ENCODE measurements around the gene CDK5R2. TPM values are rescaled to one million over a fixed set of nuclear protein-coding genes. Genes with fewer than 3 reads are reported as not detected.

CDK5R2 gene
- total and polyA plus RNA-seq, 2 of the 13 experiments (the other 11 are each of a cell fraction or from before 2014, with no cell fraction given), result not detected

- TF ChIP-seq ZNF280B (CRISPR knock-in tag; IDR thresholded peaks at IDR 0.05; ENCODE audit: borderline replicate concordance), result peak; percentile 41; the same call in 1 of the 2 replicates
- 0 out of 2 replicates have a peak, but pooled peaks have one; percentile 31 for TF ChIP-seq ZNF124 (CRISPR knock-in tag; IDR thresholded peaks at IDR 0.05)
- no peak for TF ChIP-seq GFI1 (CRISPR knock-in tag; IDR thresholded peaks at IDR 0.05; ENCODE audit: borderline replicate concordance)
- TF ChIP-seq RORA (CRISPR knock-in tag; IDR thresholded peaks at IDR 0.05), result no peak
- 0 out of 2 replicates have a peak, but pooled peaks have one; percentile 27 for TF ChIP-seq ZMYM3 (CRISPR knock-in tag; IDR thresholded peaks at IDR 0.05)
- TF ChIP-seq SUZ12 (IDR thresholded peaks at IDR 0.05; ENCODE audit: low read depth, low read length), result no peak
- no peak for TF ChIP-seq HNF4G (IDR thresholded peaks at IDR 0.05; ENCODE audit: borderline replicate concordance, low read depth, low read length)
- TF ChIP-seq HNF4G (CRISPR knock-in tag; IDR thresholded peaks at IDR 0.05; ENCODE audit: borderline replicate concordance, low read depth), result peak; percentile 70; the same call in 1 of the 2 replicates
- TF ChIP-seq ZBTB43 (CRISPR knock-in tag; conservative IDR thresholded peaks at IDR 0.05), result no peak
- TF ChIP-seq ZNF407 (CRISPR knock-in tag; IDR thresholded peaks at IDR 0.05; ENCODE audit: not compliant biosample characterization), result peak; percentile 70
- TF ChIP-seq ARHGAP35 (CRISPR knock-in tag; IDR thresholded peaks at IDR 0.05; ENCODE audit: borderline replicate concordance), result 0 out of 2 replicates have a peak, but pooled peaks have one; percentile 34
- TF ChIP-seq CTCF (CRISPR knock-in tag; IDR thresholded peaks at IDR 0.05), result peak; percentile 99
- no peak for TF ChIP-seq ZNF34 (CRISPR knock-in tag; IDR thresholded peaks at IDR 0.05; ENCODE audit: borderline replicate concordance)
Measured at GRCh38 chr2:218979846-218980734, 20.6 kb downstream of the CDK5R2 start (continued).
